Stimulated activated CD8-positive, alpha-beta memory T cell treated with anti-CD3 and anti-CD28 coated beads, Interleukin-7, amount 100 ng/mL, for 4 hours (primary cell): ENCODE results near the gene FBXL13.

Experiments
- DNase-seq, 2 donors: peaks; one replicate each; pipeline ENCODE4 v3.0.0-alpha.2; 2020; ENCODE audit warnings: low read depth in 2 of 2

FBXL13 gene

DNA sequence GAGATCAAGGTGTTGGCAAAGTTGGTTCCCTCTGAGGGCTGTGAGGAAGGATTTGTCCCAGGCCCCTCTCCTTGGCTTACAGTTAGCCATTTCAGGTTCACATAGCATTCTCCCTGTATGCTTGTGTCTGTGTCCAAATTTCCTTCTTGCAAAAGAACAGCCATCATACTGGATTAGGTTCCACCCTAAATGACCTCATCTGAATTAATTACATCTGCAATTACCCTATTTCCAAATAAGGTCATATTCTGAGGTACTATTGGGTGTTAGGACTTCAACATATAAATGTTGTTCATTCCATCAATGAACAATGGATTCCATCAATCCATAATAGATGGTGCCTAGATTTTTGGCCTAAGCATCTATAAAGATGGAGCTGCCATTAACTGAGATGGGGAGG, 178.0 kb downstream of the FBXL13 start:
- no peak for DNase-seq

GRCh38 chr7:102895602-102896001, 179.0 kb downstream of the FBXL13 start:
- DNase-seq = no peak

- DNase-seq = no peak
Measured at GRCh38 chr7:102892631-102893278, 181.8 kb downstream of the FBXL13 start.

GRCh38 chr7:102891693-102892261, 182.8 kb downstream of the FBXL13 start:
- DNase-seq = no peak

GRCh38 chr7:102890971-102891692, 183.5 kb downstream of the FBXL13 start:
- no peak for DNase-seq

GRCh38 chr7:102890292-102890970, 184.2 kb downstream of the FBXL13 start:
- DNase-seq = no peak

DNA sequence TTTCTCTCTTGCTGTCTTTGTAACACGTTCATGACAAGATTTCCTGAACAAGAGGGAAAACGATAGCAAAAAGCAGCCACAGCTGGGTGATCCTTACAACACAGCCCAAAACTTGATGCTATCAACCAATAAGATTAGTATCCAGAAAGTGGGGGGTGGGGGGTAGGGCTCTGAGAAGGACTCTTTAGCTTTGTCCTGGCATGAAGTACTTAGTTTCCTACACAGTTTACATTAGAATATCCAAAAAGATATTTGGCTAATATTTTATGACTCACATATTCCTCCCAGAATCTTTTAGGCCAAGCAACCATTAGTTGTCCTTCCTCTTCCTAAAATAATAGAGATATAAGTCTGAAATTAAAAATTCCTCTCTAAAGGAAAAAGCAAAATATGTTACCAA, 184.7 kb downstream of the FBXL13 start:
- DNase-seq = no peak

DNA sequence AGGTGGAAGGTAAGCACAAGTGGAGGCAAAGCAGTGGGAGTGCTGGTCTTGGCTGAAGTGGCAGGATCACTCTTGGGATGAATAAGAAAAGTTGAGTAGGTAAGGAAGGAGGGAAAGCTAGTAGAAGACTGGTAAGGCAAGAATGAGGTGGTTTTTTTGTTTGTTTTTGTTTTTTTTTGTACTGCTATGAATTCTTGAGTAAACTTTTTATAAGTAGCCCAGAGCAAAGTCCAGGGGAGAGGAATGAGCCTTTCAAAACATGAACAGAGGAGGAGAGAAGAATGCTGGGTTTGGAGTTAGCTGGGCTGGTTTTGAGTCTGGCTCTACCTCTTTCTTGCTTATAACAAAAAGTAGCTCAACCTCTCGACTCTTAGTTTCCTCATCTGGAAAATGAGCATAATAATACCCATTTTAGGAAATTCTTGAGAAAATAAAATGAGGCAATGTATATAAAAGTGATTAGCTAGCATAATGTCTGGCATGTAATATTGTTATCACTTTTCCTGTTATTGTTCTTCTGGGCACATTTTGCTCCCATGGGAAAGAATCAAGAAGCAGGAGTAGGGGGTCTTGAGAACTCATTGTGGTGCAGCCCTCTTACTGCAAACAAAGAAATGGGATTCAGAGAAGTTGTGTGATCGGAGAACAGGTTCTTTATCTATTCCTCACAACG, 185.9 kb downstream of the FBXL13 start:
- DNase-seq = no peak

- no peak for DNase-seq
Measured at GRCh38 chr7:102883098-102883860, 191.3 kb downstream of the FBXL13 start.

DNA sequence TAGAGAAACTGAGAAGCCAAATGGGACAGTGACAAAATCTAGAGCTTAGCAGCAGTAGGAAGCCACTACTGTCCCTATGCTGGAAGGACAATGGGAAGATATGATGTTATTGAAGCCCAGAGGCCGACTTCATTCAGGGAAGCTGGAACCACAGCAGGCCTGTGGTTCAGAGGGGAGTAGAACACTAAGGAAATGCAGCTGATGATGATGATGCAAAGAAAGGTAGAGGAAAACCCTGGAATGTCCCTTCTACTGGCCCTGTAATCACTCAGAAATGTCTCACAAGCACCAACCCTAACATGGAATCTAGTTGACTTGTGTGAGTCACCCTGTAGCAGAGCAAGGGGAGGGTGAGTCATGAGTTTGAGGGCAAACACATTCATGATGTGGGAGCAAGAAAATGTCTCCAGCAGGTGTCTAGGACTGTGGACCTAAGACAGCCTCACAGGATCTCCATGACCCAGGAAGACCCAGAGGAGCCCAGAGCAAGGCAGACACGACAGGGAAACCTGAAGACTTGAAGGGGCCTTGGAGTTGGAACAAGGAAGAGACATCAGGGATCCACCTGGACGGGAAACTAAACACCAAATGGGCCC, 198.8 kb downstream of the FBXL13 start:
- peak in 1 of 2 donors; percentile 3 for DNase-seq

GRCh38 chr7:102874966-102875365, 199.6 kb downstream of the FBXL13 start:
- DNase-seq = no peak

GRCh38 chr7:102874166-102874829, 200.3 kb downstream of the FBXL13 start:
- DNase-seq = no peak

DNA sequence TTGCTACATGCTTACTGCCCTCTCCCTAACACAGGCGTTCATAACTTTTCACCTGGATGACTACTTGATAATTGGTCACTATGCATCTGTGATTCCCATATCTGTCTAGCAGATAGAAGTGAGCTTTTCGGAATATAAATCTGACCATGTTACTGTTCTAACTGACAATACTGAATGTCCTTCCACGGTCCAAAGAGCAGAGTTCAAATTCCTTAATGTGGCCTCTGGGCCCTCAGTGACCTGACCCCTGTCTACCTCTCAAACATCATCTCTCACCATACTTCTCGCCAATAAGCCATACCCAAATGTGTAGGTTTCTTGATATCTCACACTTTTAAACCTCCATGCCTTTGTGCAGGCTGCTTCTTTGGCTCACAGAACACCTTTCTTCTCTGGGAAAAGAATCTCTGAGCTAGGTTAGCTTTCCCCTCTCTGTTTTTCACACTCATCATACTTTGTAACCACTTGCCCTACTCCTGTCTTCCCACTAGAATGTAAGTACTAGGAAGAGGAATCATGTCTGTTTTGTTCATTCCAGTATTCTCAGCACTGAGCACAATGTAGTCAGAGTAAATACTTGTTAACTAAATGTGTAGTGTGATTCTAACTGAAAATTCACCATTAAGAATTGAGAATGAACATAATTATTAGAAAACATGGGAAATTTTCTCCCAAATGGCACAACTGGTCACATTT, 201.0 kb downstream of the FBXL13 start:
- no peak for DNase-seq

- no peak for DNase-seq
Measured at GRCh38 chr7:102872460-102872859, 202.1 kb downstream of the FBXL13 start.

GRCh38 chr7:102869195-102869594, 205.4 kb downstream of the FBXL13 start:
- DNase-seq = no peak

DNA sequence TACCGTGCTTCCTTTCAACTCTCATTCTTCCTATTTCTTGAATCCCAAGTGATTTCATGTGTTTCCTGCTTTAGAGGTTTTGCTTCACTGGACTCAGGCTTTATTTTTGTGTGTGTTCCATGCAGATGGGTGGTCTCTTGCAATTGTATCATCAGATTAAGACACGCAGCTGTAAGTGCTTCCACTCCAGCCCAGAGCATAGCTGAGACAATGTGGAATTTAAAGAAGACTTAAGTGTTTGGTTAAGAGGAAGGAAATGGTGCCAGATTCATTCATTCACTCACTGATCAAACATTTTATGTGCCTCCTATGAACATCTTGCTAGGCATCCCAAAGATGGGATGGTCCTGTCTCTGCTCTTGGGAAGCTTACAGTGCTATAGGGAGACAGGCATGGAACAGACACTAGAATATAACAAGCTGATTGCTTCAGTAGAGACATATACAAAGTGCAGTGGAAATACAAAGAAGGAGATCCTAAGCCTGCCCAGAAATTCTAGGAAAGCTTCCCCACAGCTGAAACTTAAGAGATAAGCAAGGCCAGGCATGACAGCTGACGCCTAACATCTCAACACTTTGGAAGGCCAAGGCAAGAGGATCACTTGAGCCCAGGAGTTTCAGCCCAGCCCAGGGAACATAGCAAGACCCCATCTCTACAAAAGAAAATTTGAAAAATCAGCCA, 207.9 kb downstream of the FBXL13 start:
- no peak for DNase-seq

DNA sequence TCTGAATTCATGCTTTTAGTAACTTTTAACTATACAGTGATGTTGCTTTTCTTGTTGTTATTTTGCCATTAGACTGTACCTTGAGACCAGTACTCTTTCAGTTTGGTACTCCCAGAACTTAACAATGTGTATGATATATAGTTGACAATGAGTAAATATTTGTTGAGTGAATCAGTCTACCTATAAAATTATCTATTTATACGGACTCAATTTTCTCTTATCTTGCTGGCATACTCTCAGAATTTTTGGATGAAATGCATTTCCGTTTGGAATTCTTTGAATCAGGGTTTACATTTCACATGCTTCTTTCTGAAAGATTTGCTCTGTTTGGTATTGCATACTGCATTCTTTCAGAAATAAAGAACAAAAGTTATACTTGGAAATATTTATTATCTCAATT, 209.6 kb downstream of the FBXL13 start:
- no peak for DNase-seq

DNA sequence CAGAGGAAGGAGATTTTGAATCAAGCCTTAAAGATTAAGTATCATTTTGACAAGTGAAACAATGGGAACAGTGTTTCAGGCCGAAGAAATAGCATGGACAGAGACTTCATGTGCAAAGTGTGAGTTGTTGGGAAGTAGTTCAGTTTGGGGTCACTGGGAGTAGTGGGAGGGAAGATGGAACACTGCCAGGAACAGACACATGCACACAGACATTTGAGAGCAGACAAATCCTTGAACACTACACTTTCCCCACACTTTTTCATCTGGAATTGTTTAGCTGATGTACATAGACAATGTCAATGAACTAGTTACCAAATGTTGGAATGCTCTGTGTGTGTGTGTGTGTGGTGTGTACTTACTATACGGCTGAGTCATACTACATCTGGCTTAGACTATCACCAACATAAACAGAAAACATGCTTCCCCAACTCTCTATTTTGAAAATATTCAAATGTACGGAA, 214.2 kb downstream of the FBXL13 start:
- DNase-seq = no peak

DNA sequence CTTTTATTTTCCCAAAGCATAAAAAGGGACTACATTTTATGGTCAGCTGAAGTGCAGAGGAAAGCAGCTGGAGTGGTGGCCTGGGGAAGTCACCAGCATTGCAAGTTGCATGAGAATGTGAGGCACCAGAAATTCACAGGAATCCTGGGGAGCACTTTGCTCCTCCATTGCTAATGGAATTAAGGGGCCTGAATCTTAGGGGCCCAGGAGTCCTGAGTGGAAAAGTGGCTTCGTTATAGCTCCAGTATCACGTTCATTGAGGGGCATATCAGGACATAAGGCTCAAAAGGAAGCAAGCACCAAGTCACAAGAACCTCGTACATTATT, 214.8 kb downstream of the FBXL13 start:
- DNase-seq = no peak
